ENCODE measurements around the gene NDC80.
A peak's percentile ranks its signal among the peaks of the same experiment; 100 is the strongest.
"Not testable (repeated sequence)": the region's sequence is repeated elsewhere in the genome, so short reads cannot be mapped to it uniquely, and the experiment has no call there.

Gene NDC80

DNA sequence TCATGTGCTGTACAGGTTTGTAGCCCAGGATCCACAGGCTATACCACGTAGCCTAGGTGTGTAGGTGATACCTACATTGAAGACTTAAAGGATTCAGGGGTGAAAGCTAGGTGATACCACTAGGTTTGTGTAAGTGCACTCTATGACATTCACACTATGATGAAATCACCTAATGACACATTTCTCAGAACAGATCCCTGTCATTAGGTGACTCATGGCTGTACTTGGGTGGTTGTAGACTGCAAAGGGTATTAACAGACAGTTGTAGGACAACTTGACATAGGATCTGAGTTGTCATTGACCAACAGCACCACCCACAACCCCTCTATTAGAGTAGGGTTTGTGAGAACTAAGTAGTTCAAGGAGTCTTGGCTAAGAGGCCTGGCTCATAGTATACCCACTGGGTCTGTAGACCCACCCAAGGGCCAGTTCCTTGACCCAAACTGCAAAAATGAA, 56.5 kb downstream of the NDC80 start:
- DNase-seq (ENCODE audit: low spot score), result no peak

DNA sequence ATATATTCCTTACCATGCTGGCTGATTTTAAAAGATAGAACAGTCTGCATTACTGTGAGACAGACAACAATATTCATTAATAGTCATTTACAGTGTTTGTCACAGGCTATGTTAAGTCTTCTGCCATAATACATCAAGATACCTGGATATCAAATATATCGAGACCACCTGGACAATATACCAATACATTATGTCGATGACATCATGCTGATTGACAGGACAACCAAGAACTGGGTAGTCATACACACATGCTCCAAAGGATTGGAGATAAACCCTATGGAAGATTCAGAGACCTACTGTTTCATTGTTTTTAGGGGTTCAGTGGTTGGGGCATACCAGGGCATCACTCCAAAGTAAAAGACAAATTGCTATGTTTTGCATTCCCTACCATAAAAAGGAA, 57.6 kb downstream of the NDC80 start:
- DNase-seq (ENCODE audit: low spot score), result no peak

DNA sequence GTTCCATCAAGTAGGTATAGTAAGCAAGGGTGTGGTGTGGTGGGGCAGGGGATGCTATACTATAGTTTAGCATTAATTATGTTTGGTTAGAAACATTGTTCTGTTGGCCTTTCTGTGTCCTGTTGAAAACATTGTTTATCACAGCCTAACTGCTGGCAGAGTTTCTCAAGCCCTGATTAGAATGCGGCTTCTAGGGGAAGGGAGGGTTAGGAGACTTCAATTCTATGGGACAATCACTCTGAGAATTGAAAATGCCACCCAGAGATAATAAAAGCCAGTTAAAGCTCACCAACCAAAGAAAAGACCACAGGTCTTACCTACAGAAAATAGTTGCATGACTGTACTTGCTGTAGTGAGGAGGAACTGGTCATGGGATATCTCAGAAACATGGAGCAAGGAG, 64.2 kb downstream of the NDC80 start:
- no peak for DNase-seq (ENCODE audit: low spot score)

DNA sequence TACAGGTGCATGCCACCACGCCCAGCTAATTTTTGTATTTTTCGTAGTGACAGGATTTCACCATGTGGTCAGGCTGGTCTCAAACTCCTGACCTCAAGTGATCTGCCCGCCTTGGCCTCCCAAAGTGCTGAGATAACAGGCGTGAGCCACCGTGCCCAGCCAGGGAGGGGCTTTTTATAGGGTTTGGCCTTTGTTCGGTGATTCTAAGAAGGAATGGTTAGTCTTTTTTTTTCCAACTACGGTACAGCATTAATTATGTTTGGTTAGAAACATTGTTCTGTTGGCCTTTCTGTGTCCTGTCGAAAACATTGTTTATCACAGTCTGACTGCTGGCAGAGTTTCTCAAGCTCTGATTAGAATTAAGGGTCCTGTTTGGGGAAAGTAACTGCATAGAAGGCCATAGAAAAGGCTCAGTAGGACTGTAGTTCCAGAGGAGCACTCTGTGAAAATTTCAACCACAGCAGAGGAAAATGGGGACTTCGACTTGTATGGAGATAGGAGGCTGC, 64.8 kb downstream of the NDC80 start:
- no peak for DNase-seq (ENCODE audit: low spot score)

DNA sequence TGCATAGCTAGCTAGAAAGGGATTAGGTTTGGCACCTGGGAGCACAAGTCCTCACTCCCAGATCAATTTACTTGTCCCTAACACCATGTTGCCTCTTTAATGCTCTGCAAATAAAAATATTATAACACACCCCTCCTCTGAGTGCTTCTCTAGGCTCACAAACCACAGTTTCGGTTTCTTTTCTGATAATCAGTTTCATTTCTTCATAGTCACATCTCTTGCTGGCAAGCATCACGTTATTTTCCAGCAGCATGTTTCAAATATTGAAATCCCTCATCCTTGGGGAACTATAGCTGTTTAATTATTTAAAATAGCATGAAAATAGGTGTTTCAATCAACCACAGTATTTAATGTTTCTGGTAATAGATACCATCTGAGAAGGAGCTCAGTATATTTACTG, 70.3 kb downstream of the NDC80 start:
- no peak for DNase-seq (ENCODE audit: low spot score)

DNA sequence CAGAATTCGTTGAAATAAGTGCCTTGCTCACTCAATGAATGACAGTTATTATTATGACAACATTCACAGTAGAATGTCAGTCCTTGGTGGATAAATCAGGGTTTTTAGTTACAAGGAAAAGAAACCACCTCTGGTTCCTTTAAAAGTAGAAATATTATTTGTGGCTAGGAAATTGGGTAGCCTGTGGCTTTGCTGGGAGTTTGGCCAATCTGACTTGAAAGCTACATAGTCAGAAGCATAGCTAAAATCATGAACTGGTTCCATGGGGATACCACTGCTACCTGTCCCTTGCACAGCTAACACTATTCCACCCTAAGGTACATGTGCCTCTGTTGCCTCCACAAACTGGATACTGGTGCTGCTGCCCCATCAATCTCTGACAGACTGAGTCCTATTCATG, 71.4 kb downstream of the NDC80 start:
- no peak for DNase-seq (ENCODE audit: low spot score)

DNA sequence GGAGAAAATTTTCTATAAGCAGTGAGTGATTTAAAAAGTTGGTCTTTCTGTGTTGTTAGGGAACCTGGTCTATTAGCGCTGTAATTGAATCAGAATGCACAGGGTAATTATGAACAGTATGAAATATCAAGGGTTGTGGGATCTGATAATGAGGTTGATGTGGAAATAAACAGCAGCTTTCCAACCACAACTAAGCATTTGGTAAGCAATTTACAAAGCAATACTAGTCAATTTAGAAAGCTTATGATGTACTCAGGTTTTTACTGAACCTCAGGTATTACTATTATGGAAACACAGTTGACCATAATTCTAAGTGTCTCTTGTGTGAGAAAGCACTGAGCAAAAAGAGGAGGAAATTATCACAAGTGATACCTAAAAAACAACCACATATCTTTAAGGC, 73.2 kb downstream of the NDC80 start:
- no peak for DNase-seq (ENCODE audit: low spot score)

DNA sequence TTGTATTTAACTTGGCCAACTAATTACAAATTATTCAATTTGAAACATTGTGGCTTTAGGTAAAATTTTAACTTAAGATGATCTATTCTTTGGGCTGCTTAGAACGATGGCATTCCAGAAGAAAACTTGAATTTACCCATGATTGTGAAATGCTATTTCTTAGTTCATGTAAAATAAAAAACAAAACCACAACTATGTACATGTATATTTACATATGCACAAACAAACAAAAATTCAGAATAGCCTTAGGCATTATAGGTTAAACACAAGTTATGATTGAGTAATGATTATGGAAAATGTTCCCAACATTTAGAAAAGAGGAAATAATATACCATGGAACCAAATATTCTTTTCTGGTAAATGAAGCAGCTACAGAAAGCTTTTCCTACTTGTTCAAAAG, 80.6 kb downstream of the NDC80 start:
- DNase-seq (ENCODE audit: low spot score), result no peak

DNA sequence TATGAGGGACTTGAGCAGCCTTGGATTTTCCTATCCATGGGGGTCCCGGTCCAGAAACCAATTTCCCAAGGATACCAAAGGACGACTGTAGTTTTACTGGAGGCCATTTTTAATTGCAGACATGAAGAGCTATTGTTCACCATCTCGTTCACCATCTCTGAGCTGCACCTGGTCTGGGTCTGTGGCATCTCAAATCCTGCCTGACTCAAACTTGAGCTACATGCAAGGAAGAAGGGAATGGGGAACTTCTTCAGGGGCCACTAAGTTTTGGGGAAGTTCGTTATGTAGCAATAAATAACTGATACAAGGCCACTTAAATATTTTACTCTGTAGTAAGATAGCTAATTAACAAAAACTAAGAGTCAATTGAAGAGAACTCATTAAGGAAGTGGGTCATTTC, 82.1 kb downstream of the NDC80 start:
- DNase-seq (ENCODE audit: low spot score), result no peak

DNA sequence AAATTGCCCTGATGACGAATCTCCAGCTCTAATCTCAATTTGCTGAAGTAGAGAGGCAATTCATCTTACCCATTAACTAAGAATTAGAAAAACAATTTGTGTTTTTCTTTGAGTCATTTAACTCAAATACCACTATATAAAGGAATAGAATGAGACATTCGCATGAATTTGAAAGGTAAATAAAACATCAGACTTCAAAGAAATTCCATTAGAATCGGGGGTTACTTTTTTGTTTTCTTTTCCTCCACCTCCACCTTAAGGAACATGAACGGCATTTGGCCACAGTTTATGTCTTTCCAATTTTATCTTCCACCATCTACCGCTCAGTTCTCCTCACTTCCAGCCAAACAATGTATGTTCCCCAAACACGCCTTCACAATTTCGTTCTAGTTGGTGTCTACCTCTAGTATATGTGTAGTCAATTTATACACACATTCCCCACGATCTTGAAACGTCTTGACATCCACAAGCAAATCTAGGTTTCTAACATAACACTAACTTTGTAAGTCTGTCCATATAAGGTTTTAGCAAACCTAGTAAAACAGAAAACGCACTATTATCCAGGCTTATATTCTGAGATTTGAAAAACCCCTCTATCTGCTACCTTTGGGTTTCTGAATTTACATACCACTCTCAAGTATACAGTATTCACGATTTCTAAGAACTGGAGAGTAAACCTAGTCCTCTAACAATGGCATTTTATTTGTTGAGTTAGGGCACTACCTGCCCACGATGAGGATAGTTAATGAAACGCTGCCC, 83.0 kb downstream of the NDC80 start:
- no peak for DNase-seq (ENCODE audit: low spot score)

DNA sequence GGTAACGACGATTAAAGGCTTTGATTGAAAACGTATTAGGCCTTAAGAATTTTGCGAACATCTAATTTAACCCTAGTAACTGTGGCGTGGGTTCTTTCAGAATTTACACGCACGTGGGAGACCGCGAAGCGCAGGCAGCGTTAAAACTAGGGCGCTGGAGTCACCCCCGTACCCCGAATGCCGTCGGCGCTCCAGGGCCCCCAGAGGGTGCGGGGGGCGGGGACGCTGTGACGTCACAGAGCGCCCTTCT, 83.5 kb downstream of the NDC80 start:
- DNase-seq (ENCODE audit: low spot score), result peak; percentile 38

DNA sequence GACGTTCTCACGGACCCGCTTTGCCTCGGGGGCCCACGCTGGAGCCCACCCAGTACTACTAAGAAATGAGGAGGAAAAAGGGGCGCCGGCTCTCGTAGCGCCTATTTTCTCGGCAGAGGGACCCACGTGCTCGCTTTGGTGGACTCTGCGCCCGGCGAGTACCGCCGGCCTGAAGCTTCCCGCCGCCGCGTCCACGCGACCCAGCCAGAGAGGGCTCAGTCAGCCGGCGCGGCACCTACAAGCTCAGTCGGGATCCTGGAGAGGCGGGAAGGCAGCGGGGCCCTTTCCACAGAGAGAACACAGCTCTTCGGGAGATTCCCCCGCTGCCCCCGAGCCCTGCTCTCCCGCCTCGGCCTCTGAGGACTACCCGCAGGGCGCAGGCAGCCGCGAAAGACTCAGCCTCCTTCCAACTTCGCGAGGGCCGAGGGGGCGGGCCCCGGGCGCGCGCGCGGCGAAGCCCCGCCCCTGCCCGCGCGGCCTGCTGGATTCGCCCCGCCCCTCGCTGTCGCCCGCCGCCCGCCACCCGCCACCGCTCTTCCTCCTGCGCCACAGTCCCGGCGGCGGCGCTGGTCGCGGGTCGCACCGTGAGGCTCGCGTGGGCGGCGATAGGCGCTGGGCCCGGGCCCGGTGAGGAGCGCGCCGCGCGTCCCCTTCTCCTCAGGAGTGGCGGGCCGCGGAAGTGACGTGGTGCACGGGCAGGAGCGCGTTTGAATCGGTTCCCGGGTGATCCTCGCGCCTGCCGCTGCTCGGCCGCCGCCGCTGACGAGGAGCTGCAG, 84.0 kb downstream of the NDC80 start, which contains the start of gene SMCHD1:
TSS of gene SMCHD1 (plus strand) at position 549 of the 776 bp plus-strand sequence. CDS start 350 bp downstream, outside the sequence.
- DNase-seq (ENCODE audit: low spot score), result peak; percentile 69

DNA sequence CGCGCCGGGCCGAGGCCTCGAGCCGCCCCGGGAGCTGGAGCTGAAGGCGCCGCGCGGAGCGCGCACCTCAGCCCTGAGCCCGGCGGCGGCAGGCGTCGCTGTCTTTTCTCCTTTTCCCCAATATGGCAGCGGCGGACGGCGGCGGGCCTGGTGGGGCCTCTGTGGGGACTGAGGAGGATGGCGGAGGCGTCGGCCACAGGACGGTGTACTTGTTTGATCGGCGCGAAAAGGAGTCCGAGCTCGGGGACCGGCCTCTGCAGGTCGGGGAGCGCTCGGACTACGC, 84.5 kb downstream of the NDC80 start:
- DNase-seq (ENCODE audit: low spot score), result peak; percentile 40

DNA sequence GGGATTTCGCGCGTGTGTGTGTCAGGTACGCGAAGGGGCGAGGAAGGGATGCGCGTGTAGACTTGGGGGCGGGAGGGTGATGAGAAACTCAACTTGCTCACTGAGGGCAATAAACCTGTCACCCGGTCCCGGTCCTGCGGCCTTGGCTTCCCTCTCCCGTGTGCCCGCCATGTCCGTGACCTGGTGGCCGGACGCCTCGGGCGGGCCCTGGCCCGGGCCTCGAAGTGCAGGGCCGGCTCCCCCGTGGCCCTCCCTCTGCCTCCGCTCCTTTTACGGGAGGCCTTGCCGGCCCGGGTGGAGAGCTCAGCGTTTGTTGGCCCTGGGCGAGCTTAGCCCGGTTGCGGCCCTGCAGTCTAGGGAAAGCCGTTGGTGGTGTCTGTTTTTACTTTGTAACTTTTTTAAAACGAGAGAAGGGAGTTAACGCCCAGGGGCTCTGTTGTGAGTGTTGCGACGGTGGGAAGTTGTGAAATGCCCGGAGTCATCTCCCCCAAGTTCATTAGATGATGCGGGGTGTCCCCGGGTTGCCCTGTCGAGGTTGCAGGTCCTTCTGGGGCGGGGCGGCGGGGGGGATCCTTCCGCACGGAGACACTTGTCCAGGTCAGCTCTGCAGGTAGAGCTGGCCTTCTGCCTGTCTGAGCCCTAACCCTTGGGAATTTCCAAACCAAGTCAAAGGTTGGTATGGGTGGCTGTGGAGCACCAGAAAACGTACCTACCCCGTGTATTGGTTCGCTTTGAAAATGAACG, 85.1 kb downstream of the NDC80 start:
- peak; percentile 47 for DNase-seq (ENCODE audit: low spot score)

DNA sequence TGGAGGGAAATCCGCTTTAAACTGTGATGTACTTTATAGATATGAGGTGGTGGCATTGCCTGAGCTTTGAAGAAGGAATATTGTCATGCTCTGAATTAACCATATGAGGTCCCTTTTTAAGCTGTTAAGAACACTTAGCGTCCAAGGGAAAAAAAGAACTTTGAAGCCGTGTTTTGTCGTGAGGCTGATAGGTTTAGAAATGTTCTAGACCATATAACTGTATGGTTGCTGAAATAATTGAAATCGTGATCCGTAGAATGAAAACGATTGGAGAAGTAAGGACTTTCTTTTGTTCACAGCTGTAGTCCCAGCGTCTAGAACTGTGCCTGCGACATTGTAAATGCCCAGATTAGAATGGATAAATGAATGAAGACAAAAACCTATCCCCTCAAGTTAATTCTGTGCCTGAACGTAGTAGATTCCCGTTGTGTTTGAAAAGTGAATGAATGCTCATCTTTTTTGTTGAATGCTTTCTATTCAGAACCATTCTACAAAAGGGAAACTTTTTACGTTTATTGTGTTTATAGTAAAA, 85.7 kb downstream of the NDC80 start:
- no peak for DNase-seq (ENCODE audit: low spot score)

DNA sequence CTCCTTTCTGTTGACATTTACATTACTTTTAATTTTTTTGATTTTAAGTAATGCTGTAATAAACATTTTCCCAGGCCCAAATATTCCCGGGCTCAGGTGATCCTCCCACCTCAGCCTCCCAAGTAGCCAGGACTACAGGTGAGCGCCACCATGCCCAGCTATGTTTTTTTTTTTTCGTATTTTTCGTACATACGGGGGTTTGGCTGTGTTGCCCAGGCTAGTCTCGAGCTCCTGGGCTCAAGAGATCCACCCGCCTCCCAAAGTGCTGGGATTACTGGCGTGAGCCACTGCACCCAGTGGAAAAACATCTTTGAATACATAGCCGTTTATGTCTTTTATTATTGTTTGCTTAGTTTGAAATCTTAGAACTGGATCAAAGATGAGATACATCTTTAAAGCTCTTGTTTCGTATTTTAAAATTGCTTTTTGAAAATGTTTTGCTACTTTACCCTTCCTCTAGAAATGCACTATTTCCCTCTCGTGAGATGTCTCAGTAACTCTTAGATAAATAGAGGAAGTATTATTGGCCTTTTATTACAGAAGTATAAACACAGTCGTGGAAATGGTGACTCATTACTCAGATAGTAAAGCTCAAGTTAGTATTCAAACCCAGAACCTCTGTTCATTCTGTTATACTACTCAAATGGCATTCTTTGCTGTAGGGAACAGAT, 86.6 kb downstream of the NDC80 start:
- DNase-seq (ENCODE audit: low spot score), result peak; percentile 33

DNA sequence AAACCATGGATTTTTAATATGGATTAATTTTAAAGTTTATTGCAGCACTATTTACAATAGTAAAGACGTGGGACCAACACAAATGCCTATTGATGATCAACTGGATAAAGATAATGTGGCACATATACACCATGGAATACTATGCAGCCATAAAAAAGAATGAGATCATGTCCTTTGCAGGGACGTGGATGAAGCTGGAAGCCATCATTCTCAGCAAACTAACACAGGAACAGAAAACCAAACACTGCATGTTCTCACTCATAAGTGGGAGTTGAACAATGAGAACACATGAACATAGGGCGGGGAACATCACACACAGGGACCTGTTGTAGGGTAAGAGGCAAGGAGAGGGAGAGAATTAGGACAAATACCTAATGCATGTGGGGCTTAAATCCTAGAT, 89.5 kb downstream of the NDC80 start:
- DNase-seq (ENCODE audit: low spot score), result not testable (repeated sequence)

DNA sequence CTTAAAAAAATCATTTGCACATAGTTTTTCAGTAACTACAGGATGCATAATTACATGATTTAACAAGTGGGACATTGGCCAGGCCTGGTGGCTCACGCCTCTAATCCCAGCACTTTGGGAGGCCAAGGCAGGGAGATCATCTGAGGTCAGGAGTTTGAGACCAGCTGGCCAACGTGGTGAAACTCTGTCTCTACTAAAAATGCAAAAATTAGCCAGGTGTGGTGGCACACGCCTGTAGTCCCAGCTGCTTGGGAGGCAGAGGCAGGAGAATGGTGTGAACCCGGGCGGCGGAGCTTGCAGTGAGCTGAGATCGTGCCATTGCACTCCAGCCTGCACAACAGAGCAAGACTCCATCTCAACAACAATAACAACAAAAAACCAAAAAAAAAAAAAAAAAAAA, 90.9 kb downstream of the NDC80 start:
- DNase-seq (ENCODE audit: low spot score), result not testable (repeated sequence)

DNA sequence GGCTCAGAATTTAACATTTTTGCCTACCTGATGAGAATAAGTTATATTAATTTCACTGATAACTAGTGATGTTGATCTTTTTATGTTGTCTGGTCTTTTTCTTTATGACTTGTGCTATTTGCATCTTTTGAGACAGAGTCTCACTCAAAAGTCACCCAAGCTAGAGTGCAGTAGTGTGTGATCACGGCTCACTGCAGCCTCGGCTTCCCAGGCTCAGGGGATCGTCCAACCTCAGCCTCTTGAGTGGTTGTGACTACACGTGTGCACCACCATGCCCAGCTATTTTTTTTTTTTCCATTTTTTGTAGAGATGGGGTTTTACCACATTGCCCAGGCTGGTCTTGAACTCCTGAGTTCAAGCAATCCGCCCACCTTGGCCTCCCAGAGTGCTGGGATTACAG, 91.6 kb downstream of the NDC80 start:
- DNase-seq (ENCODE audit: low spot score), result no peak
